Colonic mucosa (tissue), 4 donors: ENCODE results near the gene CRIP2. TPM values are rescaled to one million over a fixed set of nuclear protein-coding genes. Genes with fewer than 3 reads are reported as not detected.

Experiments
- DNase-seq: peaks from one replicate; pipeline ENCODE4 v3.0.0-alpha.2; 2020
- H3K27ac ChIP-seq: fragments of 200-600 bp; one replicate; pipeline ENCODE4 v1.8.0; 2021
- H3K27me3 ChIP-seq: fragments of 200-600 bp; one replicate; pipeline ENCODE4 v1.8.0; 2021
- H3K36me3 ChIP-seq: fragments of 200-600 bp; one replicate; pipeline ENCODE4 v1.8.0; 2021
- H3K4me1 ChIP-seq: fragments of 200-600 bp; one replicate; pipeline ENCODE4 v1.8.0; 2021; ENCODE audit warnings: mild to moderate bottlenecking
- H3K4me3 ChIP-seq: fragments of 200-600 bp; one replicate; pipeline ENCODE4 v1.8.0; 2021
- H3K9ac ChIP-seq, 2 donors: one replicate each; pipeline ENCODE4 v1.7.0; 2013; ENCODE audit warnings: control low read depth in 2 of 2, low read depth in 2 of 2, low read length in 2 of 2
- H3K9me3 ChIP-seq: fragments of 200-600 bp; one replicate; pipeline ENCODE4 v1.8.0; 2021
- intact Hi-C: fragments of 100-400 bp; cut with DNase I; formaldehyde crosslinking; loops from one replicate; pipeline ENCODE4 v1.14.1; 2022
- total RNA-seq, 2 donors: library from RNA; stranded (reverse); fragmentation: NEBNext Ultra II Directional in 1 of 2; extraction: Animal tissue kit (Norgen Biotek cat#: 25700) in 1 of 2; gene quantifications; one replicate each; pipeline ENCODE4 v1.2.1, GENCODE V29; 2021
- TF ChIP-seq, protein P1 (sequence below): fragments of 200-600 bp; IDR thresholded peaks from one replicate; pipeline ENCODE4 v1.8.0; 2022; ENCODE audit warnings: antibody characterized with exemption, mild to moderate bottlenecking
- donor health status: healthy.
- donor health status: DM: no; HTN: no; CAD: no.
- donor health status: DM: no; HTN: no; CAD: no.

Gene CRIP2, protein sequence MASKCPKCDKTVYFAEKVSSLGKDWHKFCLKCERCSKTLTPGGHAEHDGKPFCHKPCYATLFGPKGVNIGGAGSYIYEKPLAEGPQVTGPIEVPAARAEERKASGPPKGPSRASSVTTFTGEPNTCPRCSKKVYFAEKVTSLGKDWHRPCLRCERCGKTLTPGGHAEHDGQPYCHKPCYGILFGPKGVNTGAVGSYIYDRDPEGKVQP
- total RNA-seq = 10 to 100 TPM; 11.3 to 20.3 TPM

DNA sequence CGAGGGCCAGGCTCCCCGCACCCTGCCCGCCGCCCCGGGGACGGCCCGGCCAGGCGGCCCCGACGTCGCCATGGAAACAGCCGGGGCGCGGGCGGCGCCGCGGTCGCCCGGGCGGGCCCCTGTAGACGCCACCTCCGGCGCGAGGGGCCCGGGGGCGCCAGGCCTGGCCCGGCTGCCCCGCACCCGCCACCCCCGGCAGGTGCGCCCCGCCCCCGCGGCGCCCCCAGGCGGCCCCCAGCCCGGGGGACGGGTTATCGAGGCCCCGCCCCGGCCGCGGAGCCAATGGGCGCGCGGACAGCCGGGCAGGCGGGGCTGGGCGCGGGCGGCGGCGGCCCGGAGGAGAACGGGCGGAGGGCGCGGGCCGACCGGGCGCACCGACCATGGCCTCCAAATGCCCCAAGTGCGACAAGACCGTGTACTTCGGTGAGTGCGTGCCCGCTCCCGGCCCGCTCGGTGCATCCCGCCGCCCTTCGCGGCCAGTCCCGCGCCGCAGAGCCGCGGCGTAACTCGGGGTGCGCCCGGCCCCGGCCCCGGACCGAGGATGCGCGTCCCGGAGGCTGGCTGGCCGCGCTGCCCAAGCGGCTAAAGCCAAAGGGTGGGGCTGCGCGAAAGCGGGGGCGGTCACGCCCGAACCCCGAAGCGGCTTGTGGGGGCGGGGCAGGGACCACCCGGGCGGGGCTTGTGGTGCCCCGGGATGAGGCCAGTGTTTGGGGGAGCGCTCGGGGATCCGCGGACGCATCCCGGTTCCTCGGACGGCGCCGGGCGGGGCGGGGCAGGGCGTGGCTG, at the start of gene CRIP2:
Gene CRIP2, plus strand, starts transcription at position 339 of the 786 bp plus-strand sequence. Its CDS starts 42 bp downstream, at position 381.
- H3K27me3 ChIP-seq = peaks cover 52% of the 10 kb centered on the region
- TF ChIP-seq, protein P1, sequence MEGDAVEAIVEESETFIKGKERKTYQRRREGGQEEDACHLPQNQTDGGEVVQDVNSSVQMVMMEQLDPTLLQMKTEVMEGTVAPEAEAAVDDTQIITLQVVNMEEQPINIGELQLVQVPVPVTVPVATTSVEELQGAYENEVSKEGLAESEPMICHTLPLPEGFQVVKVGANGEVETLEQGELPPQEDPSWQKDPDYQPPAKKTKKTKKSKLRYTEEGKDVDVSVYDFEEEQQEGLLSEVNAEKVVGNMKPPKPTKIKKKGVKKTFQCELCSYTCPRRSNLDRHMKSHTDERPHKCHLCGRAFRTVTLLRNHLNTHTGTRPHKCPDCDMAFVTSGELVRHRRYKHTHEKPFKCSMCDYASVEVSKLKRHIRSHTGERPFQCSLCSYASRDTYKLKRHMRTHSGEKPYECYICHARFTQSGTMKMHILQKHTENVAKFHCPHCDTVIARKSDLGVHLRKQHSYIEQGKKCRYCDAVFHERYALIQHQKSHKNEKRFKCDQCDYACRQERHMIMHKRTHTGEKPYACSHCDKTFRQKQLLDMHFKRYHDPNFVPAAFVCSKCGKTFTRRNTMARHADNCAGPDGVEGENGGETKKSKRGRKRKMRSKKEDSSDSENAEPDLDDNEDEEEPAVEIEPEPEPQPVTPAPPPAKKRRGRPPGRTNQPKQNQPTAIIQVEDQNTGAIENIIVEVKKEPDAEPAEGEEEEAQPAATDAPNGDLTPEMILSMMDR = no peak
- peak within 1 kb of the TSS; percentile 69 for H3K27ac ChIP-seq
- DNase-seq = no peak
- no peaks in the 10 kb centered on the region for H3K36me3 ChIP-seq
- H3K4me3 ChIP-seq = peak within 1 kb of the TSS; percentile 60
- peak within 1 kb of the TSS; percentile 57 to 86 for H3K9ac ChIP-seq
- H3K9me3 ChIP-seq = no peaks in the 10 kb centered on the region
- intact Hi-C loops = no loop called here
- H3K4me1 ChIP-seq = peaks cover 7% of the 10 kb centered on the region

DNA sequence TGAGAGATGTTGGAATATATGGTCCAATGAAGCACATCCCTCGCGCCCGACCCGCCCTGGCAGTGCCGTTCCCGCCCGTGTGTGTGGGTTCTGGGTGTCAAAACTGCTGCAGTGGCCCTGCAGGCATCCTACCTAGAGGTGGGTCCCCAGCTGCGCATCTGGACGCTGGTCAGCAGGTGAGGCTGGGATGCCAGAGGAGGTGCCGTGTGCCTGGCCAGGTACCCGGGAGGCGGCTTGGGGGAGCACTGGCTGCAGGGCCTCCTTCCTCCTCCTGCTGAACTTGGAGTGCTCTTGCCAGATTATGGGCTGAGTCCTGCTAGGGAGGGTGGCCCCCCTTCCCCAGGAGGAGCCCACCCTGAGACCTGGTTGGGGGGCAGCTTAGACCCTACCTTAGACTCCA, 49.8 kb upstream of the CRIP2 start:
- intact Hi-C loops = no loop called here
- DNase-seq = no peak
- Histone ChIP-seq H3K4me1 (peaks cover 7% of the 10 kb centered on the region), H3K36me3 (no peaks in the 10 kb centered on the region), H3K9ac (no peak overlapping the region), H3K27ac (no peak overlapping the region), H3K9me3 (no peaks in the 10 kb centered on the region), H3K27me3 (no peaks in the 10 kb centered on the region), H3K4me3 (no peak overlapping the region)
- TF ChIP-seq, protein P1 = no peak

DNA sequence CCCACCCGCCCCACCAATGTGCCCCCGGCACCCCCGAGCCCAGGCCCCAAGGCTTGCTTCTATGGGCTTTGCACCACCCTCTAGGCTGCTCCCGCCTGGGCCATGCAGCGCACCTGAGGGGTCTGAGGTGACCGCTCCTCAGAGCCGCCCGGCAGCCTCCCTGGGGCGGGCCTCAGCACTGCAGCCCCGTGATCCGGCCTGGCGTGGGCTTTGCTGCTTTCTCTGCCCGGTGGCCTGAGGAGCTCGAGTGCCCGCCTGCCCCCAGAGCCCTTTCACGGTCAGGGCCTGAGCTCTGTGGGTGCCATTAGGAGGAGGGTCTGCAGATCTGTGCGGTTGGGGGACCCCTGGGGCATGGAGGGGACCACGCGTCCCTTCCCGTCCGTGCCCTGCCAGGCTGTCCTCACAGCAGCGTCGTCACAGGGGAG, 48.8 kb upstream of the CRIP2 start:
- intact Hi-C loops = no loop called here
- TF ChIP-seq, protein P1 = no peak
- Histone ChIP-seq H3K9me3 (no peaks in the 10 kb centered on the region), H3K9ac (no peak overlapping the region), H3K27ac (no peak overlapping the region), H3K27me3 (no peaks in the 10 kb centered on the region), H3K4me3 (no peak overlapping the region), H3K4me1 (peaks cover 3% of the 10 kb centered on the region), H3K36me3 (no peaks in the 10 kb centered on the region)
- no peak for DNase-seq

DNA sequence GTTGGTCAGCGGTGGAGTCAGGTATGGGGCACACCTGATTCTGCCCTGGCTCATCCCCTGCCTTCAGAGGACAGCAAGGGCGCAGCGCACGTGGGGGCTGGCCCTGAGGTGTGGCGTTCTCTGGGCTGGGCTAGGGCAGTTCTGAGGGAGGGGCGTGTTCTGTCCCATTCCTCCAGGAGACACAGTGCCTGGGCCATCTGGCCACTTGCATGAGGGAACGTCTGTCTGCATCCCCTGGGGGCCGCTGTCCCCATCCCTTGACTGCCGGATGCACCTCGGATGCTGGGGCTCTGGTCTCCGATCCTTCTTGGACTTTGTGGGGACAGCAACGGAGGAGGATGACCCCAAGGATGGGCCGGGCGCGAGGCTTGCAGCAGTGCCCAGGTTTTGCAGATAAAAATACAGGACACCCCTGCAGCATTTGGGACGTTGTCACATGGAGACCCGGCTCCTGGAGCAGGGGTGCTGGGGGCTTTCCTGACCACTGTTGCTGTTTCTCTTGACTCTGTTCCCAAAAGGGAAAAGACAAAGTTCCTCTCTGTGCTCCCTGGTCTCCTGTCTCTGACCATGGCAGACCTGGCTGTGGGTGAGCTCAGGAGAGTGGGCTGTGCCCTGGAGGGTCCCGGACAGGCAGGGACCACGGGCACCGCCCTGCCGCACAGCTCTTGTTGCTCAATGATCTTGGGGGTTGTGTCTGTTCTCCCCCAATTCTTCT, 48.0 kb upstream of the CRIP2 start:
- TF ChIP-seq, protein P1 = no peak
- H3K9ac ChIP-seq = no peak overlapping the region
- no peaks in the 10 kb centered on the region for H3K36me3 ChIP-seq
- H3K4me3 ChIP-seq = no peak overlapping the region
- intact Hi-C loops = no loop called here
- H3K27me3 ChIP-seq = no peaks in the 10 kb centered on the region
- DNase-seq = no peak
- no peak overlapping the region for H3K27ac ChIP-seq
- no peaks in the 10 kb centered on the region for H3K9me3 ChIP-seq
- no peaks in the 10 kb centered on the region for H3K4me1 ChIP-seq

DNA sequence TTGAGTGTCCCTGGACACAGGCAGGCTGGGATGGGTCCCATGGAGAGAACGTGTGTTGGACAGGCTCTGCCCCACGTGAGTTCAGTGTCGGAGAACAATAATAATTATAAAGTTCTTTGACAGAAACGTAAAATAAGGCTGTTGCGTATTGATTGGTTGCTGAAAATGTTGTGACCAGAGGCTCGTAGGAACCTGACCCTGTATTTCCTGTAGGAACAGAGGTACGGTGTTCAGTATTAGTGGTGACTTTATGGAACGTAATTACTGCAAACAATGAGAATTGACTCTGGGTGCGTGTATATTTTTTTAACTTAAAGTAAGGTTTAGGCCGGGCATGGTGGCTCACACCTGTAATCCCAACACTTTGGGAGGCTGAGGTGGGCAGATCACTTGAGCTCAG, 47.2 kb upstream of the CRIP2 start:
- H3K4me1 ChIP-seq = no peaks in the 10 kb centered on the region
- DNase-seq = no peak
- TF ChIP-seq, protein P1 = no peak
- no peak overlapping the region for H3K9ac ChIP-seq
- H3K9me3 ChIP-seq = no peaks in the 10 kb centered on the region
- H3K27me3 ChIP-seq = no peaks in the 10 kb centered on the region
- no peak overlapping the region for H3K4me3 ChIP-seq
- H3K36me3 ChIP-seq = no peaks in the 10 kb centered on the region
- intact Hi-C loops = no loop called here
- no peak overlapping the region for H3K27ac ChIP-seq
